Activated naive CD8-positive, alpha-beta T cell treated with anti-CD3 and anti-CD28 coated beads, Interleukin-2, amount 10 ng/mL, durations not matched to agents 7 days and 5 days (primary cell): ENCODE measurements around the gene ZNF764. TPM values are rescaled to one million over a fixed set of nuclear protein-coding genes. Genes with fewer than 3 reads are reported as not detected.
"Not testable (repeated sequence)": the region's sequence is repeated elsewhere in the genome, so short reads cannot be mapped to it uniquely, and the experiment has no call there.

Source experiments
- ATAC-seq: fragments of 150-1000 bp; cut with Tn5 transposase; one replicate; pipeline ENCODE4 v1.10.0; 2021; ENCODE audit warnings: low read depth, moderate library complexity
- POLR2A ChIA-PET: fragments of 350-600 bp; sonication (Branson Sonifier 250); formaldehyde crosslinking; loops from one replicate; lab custom pipeline; 2021; ENCODE audit warnings: antibody characterized with exemption; lab: Charles Lee
- DNase-seq: peaks from one replicate; pipeline ENCODE4 v3.0.0; 2021
- H3K27ac Mint-ChIP-seq: one replicate; pipeline ENCODE4 v1.8.0; 2022; ENCODE audit warnings: mild to moderate bottlenecking, mixed read lengths
- H3K27me3 Mint-ChIP-seq: one replicate; pipeline ENCODE4 v1.8.0; 2022; ENCODE audit warnings: mild to moderate bottlenecking, moderate library complexity, mixed read lengths
- H3K36me3 Mint-ChIP-seq: one replicate; pipeline ENCODE4 v1.8.0; 2021; ENCODE audit warnings: mild to moderate bottlenecking, mixed read lengths
- H3K4me1 Mint-ChIP-seq: one replicate; pipeline ENCODE4 v1.8.0; 2021; ENCODE audit warnings: mixed read lengths
- H3K4me3 Mint-ChIP-seq: one replicate; pipeline ENCODE4 v1.8.0; 2022; ENCODE audit warnings: mild to moderate bottlenecking, moderate library complexity, mixed read lengths
- H3K9me3 Mint-ChIP-seq: one replicate; pipeline ENCODE4 v1.8.0; 2021; ENCODE audit warnings: mixed read lengths
- total RNA-seq, 2 experiments: library from RNA; stranded (reverse); gene quantifications; one replicate each; pipeline ENCODE4 v1.2.3, GENCODE V29; 2021

ZNF764 gene
- total RNA-seq, 2 experiments from 2014 or later: 20.9 to 23.3 TPM

DNA sequence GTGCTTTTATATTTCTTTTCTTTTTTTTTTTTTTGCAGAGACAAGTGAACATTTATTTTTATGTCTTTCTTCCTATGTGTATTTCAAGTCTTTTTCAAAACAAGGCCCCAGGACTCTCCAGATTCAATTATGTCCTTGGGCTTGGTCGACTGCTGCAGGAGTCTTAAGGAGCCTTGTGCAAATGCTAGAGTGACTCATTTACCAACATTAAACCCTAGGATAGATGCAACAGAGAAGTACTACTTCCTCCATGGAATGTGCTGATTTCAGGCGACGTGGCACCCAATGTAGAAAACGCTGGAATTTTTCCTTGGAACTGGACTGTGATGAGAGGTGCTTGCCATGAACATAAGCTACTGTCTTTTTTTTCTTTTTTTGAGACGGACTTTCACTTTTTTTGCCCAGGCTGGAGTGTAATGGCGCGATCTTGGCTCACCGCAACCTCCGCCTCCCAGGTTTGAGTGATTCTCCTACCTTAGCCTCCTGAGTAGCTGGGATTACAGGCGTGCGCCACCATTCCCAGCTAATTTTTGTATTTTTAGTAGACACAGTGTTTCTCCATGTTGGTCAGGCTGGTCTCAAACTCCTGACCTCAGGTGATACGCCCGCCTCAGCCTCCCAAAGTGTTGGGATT is 21.7 kb downstream of the ZNF764 start:
- H3K9me3 Mint-ChIP-seq, H3K27me3 Mint-ChIP-seq, ATAC-seq, H3K36me3 Mint-ChIP-seq, DNase-seq: not testable (repeated sequence)
- POLR2A ChIA-PET: interaction anchor here (0.6 to 5.5 kb wide), 17 partner anchors 9 to 110 kb away, joined by 3 to 131 read pairs (median 13); partner anchors contain the start of genes DCTPP1, ZNF688, ZNF689 and ZNF764
- H3K4me3 Mint-ChIP-seq: peak overlapping the region; percentile 96
- peak overlapping the region; percentile 99 for H3K27ac Mint-ChIP-seq
- H3K4me1 Mint-ChIP-seq: peaks cover 20% of the 10 kb centered on the region

DNA sequence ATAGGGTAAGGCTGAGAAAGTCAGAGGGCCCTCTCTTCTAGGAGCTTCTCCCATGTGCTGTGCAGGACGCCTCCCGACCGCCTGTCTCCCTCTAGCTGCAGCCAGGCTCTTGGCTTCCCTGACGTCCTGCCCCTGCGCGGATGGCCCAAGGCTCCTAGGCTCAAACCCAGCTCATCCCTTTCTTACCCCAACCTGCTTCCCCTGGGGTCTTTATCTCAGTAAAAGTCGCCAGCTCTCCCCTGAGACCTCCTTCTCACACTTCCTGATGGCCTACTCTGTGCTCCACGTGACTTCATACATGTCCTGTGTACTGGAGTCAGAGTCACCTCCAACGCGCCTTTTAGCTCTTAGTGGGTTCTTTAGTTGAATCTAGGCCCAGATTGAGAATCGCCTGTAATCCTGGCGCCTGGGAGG is 22.4 kb downstream of the ZNF764 start:
- no peaks in the 10 kb centered on the region for H3K27me3 Mint-ChIP-seq
- POLR2A ChIA-PET: interaction anchor here (0.6 to 5.5 kb wide), 24 partner anchors 8 to 123 kb away, joined by 3 to 131 read pairs (median 10); partner anchors contain the start of genes DCTPP1, FBRS, ZNF688 and ZNF689
- ATAC-seq (peak; percentile 69), DNase-seq (peak; percentile 73)
- peaks cover 11% of the 10 kb centered on the region for H3K36me3 Mint-ChIP-seq
- H3K9me3 Mint-ChIP-seq: no peaks in the 10 kb centered on the region
- peak overlapping the region; percentile 96 for H3K4me3 Mint-ChIP-seq
- peaks cover 21% of the 10 kb centered on the region for H3K4me1 Mint-ChIP-seq
- H3K27ac Mint-ChIP-seq: peak overlapping the region; percentile 99

- H3K9me3 Mint-ChIP-seq: no peaks in the 10 kb centered on the region
- ATAC-seq (peak; percentile 21), DNase-seq (no peak)
- peak overlapping the region; percentile 99 for H3K27ac Mint-ChIP-seq
- peaks cover 23% of the 10 kb centered on the region for H3K4me1 Mint-ChIP-seq
- H3K4me3 Mint-ChIP-seq: peak overlapping the region; percentile 96
- POLR2A ChIA-PET: interaction anchor here (0.6 to 5.5 kb wide), 28 partner anchors 8 to 124 kb away, joined by 3 to 131 read pairs (median 8); partner anchors contain the start of genes DCTPP1, FBRS, ZNF688 and ZNF689
- H3K36me3 Mint-ChIP-seq: peaks cover 12% of the 10 kb centered on the region
- no peaks in the 10 kb centered on the region for H3K27me3 Mint-ChIP-seq
These were observed 22.9 kb downstream of the ZNF764 start for GRCh38 chr16:30535106-30535776.

DNA sequence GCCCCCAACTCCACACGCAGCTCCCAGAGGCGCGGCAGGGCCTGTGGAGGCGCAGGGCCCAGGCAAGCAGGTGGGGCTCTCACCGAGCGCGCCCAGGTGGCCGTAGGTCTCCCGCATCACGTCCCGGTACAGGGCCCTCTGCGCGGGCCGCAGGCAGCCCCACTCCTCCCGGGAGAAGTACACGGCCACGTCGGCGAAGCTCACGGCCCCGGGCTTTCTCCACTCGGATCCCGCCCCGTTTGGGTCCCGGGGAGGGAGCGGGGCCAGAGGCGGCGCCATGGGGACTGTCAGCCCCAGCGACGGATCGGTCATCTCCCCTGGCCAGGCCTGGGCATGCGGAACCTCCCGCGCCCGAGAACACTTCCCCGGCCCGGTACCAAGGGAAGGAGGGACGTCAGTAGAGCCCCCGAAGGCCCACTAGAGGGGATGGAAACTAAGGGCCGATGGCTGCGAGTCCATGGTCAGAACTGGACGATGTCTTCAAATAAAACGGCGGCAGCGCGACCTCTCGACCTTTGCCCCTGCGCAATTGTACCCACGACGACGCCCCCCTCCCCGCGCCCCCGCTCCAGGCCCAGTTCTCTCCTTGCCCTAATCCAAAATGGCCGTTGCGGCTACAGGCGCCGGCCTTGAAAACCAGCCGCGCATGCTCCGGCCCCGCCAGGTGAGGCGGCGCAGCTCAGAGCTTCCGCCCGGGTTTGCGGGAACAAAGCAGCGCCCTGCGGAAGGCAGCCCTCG is 23.6 kb downstream of the ZNF764 start, which contains the start of gene ZNF747:
ZNF747 (minus strand) TSS at position 491 of the 738 bp plus-strand sequence; CDS start at position 312, 179 bp downstream.
- H3K4me3 Mint-ChIP-seq: peak within 1 kb of the TSS; percentile 96
- no peaks in the 10 kb centered on the region for H3K9me3 Mint-ChIP-seq
- peaks cover 12% of the 10 kb centered on the region for H3K36me3 Mint-ChIP-seq
- peak; percentile 91 for DNase-seq
- POLR2A ChIA-PET: interaction anchor here (1.3 to 5.5 kb wide), 22 partner anchors 9 to 125 kb away, joined by 3 to 131 read pairs (median 10); partner anchors contain the start of genes DCTPP1, FBRS, ZNF688 and ZNF689
- peak within 1 kb of the TSS; percentile 99 for H3K27ac Mint-ChIP-seq
- no peaks in the 10 kb centered on the region for H3K27me3 Mint-ChIP-seq
- peak; percentile 83 for ATAC-seq
- H3K4me1 Mint-ChIP-seq: peaks cover 23% of the 10 kb centered on the region

GRCh38 chr16:30533748-30534367 is 24.3 kb downstream of the ZNF764 start:
- DNase-seq (no peak), ATAC-seq (peak; percentile 4)
- POLR2A ChIA-PET: interaction anchor here (0.7 to 5.5 kb wide), 16 partner anchors 10 to 488 kb away, joined by 3 to 131 read pairs (median 10); partner anchors contain the start of genes DCTPP1, FBRS, ZNF688 and ZNF689
- Mint-ChIP-seq H3K36me3 (peaks cover 12% of the 10 kb centered on the region), H3K27me3 (no peaks in the 10 kb centered on the region), H3K4me3 (peak overlapping the region; percentile 96), H3K27ac (peak overlapping the region; percentile 99), H3K4me1 (peaks cover 23% of the 10 kb centered on the region), H3K9me3 (no peaks in the 10 kb centered on the region)

DNA sequence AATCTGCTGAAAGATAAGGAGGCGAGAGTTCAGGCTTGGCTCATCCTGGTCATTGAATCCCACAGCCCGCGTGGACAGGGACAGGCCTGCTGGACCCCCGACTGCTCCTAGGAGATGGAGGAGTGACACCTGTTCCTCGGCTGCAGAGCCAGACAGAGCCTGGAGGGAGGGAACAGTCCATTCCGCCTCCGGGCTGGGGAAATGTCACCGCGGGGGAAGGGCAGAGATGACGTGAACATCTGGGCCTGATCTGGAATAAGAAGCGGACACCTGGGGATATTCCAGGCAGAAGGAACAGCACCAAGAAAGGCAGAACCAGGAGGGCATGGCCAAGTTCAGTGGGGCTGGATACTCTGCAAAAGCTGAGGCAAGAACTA is 25.0 kb downstream of the ZNF764 start:
- Mint-ChIP-seq H3K4me3 (peak overlapping the region; percentile 96), H3K27ac (peak overlapping the region; percentile 70), H3K4me1 (peaks cover 25% of the 10 kb centered on the region), H3K27me3 (no peaks in the 10 kb centered on the region), H3K36me3 (peaks cover 10% of the 10 kb centered on the region), H3K9me3 (no peaks in the 10 kb centered on the region)
- no peak for DNase-seq
- POLR2A ChIA-PET: interaction anchor here (1.3 to 5.5 kb wide), 4 partner anchors 25 to 103 kb away, joined by 7 to 131 read pairs (median 34); partner anchors contain the start of genes DCTPP1, ZNF688 and ZNF764
- no peak for ATAC-seq

DNA sequence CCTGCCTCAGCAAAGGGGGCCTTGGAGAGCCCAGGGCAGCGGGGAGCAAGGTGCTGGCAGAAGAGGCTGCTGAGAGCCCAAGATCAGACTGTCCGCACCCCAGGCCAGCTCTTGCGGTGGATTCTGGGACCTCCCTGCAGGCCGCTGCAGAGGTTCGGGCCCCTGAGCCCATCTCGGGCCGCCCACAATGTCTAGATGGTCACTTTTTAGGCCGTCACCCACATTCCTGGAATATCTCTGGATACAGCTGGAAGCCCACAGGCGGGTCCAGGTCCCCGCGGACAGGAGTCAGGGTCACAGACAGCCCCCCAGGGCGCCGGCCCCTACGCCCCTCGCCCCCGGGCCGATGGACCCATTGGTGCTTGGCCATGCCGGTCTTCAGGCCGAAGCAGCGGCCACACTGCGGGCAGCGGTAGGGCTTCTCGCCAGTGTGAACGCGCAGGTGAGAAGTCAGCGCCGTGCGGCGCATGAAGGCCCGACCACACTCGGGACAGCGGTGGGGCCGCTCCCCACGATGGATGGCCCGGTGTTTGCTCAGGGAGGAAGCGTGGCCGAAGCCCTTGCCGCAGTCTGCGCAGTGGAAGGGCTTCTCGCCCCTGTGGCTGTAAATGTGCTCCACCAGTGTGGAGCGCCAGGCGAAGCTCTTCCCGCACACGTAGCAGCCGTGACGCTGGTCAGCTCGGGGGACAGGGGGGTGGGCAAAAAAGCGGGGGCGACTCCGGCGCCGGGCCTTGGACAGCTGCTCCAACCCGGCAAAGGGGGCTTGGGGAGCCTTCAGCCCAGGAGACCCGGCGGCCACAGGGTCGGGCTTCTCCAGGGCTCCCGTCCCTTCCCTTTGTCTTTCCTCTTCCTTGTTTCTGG is 25.7 kb downstream of the ZNF764 start:
- H3K27me3 Mint-ChIP-seq: no peaks in the 10 kb centered on the region
- POLR2A ChIA-PET: interaction anchor here (4.5 kb wide), 1 partner anchor 39 kb away, joined by 60 read pairs; the partner anchor contains the start of gene ZNF688
- DNase-seq: no peak
- no peaks in the 10 kb centered on the region for H3K9me3 Mint-ChIP-seq
- H3K27ac Mint-ChIP-seq: peak overlapping the region; percentile 70
- H3K4me1 Mint-ChIP-seq: peaks cover 30% of the 10 kb centered on the region
- H3K4me3 Mint-ChIP-seq: peak overlapping the region; percentile 96
- peaks cover 10% of the 10 kb centered on the region for H3K36me3 Mint-ChIP-seq
- ATAC-seq: no peak

DNA sequence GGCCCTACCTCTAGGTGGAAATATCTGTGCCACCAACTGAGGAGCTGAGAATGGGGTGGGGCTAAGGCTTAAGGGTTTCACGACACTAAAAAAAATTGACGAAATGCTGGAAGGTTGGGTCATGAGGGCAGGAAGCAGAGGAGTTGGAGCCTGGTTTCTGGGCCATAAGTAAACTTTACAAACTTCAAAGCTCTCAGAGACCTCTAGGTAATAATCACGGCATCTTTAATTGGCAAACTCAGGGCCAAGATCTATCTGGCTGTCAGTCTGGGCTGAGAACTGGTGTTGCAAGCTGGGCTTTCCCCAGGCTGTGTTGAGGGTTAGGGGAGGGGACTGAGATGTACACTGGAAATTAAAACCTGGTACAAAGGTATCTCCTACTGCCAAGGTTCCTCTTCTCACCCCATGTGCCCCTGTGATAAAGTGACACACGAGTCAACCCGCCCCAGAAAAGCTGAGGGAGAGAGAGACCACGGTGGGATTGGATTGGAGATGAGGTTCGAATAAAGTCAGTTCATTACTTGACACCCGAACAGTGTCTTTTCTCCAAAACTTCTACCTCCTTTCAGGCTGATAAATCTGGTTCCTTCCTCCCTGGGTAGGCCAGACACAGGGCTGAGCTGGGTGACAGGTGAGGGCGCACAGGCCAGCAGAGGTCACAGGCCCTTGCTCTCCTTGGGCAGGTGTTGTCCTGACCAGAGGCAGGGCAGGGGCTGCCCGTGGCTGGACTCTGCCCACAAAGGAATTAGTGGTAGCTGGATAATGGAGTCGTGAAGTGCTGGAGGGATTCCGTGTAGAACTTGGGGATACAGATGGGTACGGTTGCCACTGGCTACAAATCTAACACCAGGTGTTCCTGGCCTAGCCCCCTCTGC is 27.8 kb downstream of the ZNF764 start:
- H3K27me3 Mint-ChIP-seq: no peaks in the 10 kb centered on the region
- DNase-seq (no peak), ATAC-seq (no peak)
- H3K27ac Mint-ChIP-seq: no peak overlapping the region
- POLR2A ChIA-PET: interaction anchor here (0.6 to 1.7 kb wide), 3 partner anchors 27 to 246 kb away, joined by 3 to 6 read pairs (median 5); partner anchors contain the start of gene ZNF688
- H3K9me3 Mint-ChIP-seq: no peaks in the 10 kb centered on the region
- H3K36me3 Mint-ChIP-seq: peaks cover 5% of the 10 kb centered on the region
- H3K4me1 Mint-ChIP-seq: peaks cover 23% of the 10 kb centered on the region
- H3K4me3 Mint-ChIP-seq: no peak overlapping the region

DNA sequence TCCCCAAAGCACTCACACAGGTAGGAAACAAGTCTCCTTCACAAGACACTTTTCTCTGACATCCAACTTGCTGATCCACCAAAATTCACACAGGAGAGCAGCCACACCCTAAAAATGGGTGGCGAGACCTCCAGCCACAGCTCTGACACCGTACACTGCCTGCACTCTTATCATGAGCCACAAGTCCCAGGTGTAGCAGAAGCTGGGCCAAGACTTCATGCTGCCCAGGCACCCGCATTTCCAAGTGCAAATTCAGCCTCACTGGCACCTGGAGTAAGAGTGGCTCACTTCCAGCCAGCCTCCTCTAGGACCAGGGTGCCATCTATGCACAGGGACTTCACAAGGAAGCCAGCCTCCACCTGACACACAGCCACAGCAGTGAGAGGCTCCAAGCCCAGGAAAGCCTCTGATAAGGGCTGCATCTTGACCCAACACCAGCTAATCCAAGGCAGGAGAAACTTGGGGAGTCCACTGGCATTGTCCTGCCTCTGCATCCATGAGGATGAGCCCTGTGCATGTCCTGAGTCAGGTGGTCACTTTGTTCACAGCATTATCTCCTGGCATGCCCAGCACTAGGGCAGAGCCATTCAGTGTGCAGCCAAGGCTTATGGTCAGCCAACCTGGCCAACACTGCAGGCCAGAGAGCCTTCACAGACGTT is 29.2 kb downstream of the ZNF764 start:
- H3K4me3 Mint-ChIP-seq: no peak overlapping the region
- no peak overlapping the region for H3K27ac Mint-ChIP-seq
- H3K36me3 Mint-ChIP-seq: peaks cover 5% of the 10 kb centered on the region
- no peak for ATAC-seq
- DNase-seq: no peak
- no peaks in the 10 kb centered on the region for H3K27me3 Mint-ChIP-seq
- H3K9me3 Mint-ChIP-seq: no peaks in the 10 kb centered on the region
- peaks cover 20% of the 10 kb centered on the region for H3K4me1 Mint-ChIP-seq
- POLR2A ChIA-PET: interaction anchor here (0.5 to 1.7 kb wide), 5 partner anchors 11 to 96 kb away, joined by 3 to 6 read pairs (median 4); partner anchors contain the start of gene ZNF688

DNA sequence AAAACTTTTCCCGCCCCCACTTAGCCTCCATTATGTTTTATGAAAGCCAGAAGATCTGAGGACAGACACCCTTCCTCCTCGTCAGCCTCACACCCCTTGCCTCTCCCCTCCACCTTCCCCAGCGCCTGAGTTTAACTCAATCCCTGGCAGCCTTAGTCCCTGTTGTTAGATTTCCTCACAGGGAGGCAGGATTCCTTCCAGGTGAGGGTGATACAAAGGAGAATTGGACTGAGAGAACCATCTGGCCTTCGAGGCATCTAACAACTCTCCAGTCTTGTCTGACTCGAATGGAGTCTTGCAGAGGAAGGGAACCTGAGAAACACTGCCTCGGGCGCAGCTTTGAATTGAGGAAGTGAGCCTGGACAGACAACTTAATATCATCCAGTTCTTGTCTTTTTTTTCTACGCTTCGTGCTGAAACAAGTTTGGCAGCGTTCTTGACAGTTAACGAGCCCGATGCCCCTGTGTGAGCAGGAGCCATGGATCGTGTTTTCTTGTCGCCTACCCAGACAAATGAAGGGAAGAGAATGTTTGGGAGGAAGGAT is 30.5 kb downstream of the ZNF764 start:
- Mint-ChIP-seq H3K27ac (peak overlapping the region; percentile 83), H3K4me1 (peaks cover 17% of the 10 kb centered on the region), H3K36me3 (peaks cover 2% of the 10 kb centered on the region), H3K4me3 (peak overlapping the region; percentile 76), H3K27me3 (no peaks in the 10 kb centered on the region), H3K9me3 (no peaks in the 10 kb centered on the region)
- ATAC-seq (no peak), DNase-seq (no peak)
- POLR2A ChIA-PET: interaction anchor here (0.7 to 1.9 kb wide), 13 partner anchors 8 to 145 kb away, joined by 3 to 15 read pairs (median 5); partner anchors contain the start of genes DCTPP1, SEPTIN1, ZNF688 and ZNF771
